ENCODE results near the gene PRRG2. TPM values are rescaled to one million over a fixed set of nuclear protein-coding genes. Genes with fewer than 3 reads are reported as not detected.
A peak's percentile ranks its signal among the peaks of the same experiment; 100 is the strongest.

The PRRG2 gene
- total and polyA plus RNA-seq, 2 of the 13 experiments (the other 11 are each of a cell fraction or from before 2014, with no cell fraction given) = 0.66 to 0.82 TPM

DNA sequence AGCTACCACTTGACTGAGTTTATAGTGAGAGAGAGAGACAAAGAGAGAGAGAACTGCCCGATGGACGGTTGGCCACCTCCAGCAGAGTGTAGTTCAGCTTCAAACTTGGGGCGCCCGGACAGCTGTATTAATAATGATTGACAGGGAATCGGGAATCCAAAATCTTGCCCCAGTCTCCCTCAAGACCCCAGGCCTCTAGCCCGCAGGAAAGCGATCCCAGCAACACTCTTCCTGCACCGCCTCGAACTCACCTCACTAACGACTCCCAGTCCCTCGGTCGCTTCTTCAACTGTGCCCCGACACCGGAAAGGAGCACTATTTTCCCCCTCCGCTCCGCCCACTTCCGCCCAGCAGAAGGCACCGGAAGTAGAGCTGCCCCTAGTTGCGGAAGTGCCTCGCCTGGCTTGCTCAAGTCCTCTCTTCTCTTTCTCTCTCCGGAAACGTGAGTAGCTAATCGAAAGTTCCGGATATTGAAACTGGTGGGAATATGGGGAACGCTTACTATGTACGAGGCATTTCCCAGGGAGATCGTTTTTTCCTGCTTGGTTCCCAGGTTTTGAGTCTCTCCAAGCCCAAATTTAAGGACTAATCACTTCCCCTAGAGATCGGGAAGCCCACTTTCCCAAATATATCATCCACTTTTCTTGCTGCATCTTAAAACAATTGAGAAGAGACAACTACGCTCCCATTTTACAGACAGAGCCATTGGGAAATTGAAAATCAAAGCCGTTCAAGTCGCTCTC, 681 bp upstream of the PRRG2 start, which contains the start of gene NOSIP (continued):
- peak; percentile 51; the same call in 1 of the 2 replicates for TF ChIP-seq ZBTB8A (CRISPR knock-in tag; IDR thresholded peaks at IDR 0.05; ENCODE audit: borderline replicate concordance, low read depth)
- TF ChIP-seq, protein P1, sequence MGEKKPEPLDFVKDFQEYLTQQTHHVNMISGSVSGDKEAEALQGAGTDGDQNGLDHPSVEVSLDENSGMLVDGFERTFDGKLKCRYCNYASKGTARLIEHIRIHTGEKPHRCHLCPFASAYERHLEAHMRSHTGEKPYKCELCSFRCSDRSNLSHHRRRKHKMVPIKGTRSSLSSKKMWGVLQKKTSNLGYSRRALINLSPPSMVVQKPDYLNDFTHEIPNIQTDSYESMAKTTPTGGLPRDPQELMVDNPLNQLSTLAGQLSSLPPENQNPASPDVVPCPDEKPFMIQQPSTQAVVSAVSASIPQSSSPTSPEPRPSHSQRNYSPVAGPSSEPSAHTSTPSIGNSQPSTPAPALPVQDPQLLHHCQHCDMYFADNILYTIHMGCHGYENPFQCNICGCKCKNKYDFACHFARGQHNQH (CRISPR knock-in tag; IDR thresholded peaks at IDR 0.05) = peak; percentile 80; the same call in 1 of the 2 replicates
- TF ChIP-seq DMAP1 (CRISPR knock-in tag; IDR thresholded peaks at IDR 0.05) = peak; percentile 39; the same call in 1 of the 2 replicates
- TF ChIP-seq, protein P2, sequence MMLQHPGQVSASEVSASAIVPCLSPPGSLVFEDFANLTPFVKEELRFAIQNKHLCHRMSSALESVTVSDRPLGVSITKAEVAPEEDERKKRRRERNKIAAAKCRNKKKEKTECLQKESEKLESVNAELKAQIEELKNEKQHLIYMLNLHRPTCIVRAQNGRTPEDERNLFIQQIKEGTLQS (CRISPR knock-in tag; IDR thresholded peaks at IDR 0.05) = 0 out of 2 replicates have a peak, but pooled peaks have one; percentile 12
- TF ChIP-seq PHF21A (CRISPR knock-in tag; IDR thresholded peaks at IDR 0.05) = peak; percentile 66; the same call in 1 of the 2 replicates
- peak; percentile 46; the same call in 1 of the 2 replicates for TF ChIP-seq NFKB2 (CRISPR knock-in tag; IDR thresholded peaks at IDR 0.05; ENCODE audit: borderline replicate concordance)
- TF ChIP-seq, protein P3, sequence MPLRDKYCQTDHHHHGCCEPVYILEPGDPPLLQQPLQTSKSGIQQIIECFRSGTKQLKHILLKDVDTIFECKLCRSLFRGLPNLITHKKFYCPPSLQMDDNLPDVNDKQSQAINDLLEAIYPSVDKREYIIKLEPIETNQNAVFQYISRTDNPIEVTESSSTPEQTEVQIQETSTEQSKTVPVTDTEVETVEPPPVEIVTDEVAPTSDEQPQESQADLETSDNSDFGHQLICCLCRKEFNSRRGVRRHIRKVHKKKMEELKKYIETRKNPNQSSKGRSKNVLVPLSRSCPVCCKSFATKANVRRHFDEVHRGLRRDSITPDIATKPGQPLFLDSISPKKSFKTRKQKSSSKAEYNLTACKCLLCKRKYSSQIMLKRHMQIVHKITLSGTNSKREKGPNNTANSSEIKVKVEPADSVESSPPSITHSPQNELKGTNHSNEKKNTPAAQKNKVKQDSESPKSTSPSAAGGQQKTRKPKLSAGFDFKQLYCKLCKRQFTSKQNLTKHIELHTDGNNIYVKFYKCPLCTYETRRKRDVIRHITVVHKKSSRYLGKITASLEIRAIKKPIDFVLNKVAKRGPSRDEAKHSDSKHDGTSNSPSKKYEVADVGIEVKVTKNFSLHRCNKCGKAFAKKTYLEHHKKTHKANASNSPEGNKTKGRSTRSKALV (CRISPR knock-in tag; IDR thresholded peaks at IDR 0.05) = no peak
- no peak for TF ChIP-seq EED (CRISPR knock-in tag; IDR thresholded peaks at IDR 0.05)
- TF ChIP-seq CREB1 (IDR thresholded peaks at IDR 0.05) = peak; percentile 63
- TF ChIP-seq CREB1 (CRISPR knock-in tag; IDR thresholded peaks at IDR 0.05) = peak; percentile 90
- TF ChIP-seq DNMT1 (CRISPR knock-in tag; IDR thresholded peaks at IDR 0.05) = no peak
- TF ChIP-seq, protein P4, sequence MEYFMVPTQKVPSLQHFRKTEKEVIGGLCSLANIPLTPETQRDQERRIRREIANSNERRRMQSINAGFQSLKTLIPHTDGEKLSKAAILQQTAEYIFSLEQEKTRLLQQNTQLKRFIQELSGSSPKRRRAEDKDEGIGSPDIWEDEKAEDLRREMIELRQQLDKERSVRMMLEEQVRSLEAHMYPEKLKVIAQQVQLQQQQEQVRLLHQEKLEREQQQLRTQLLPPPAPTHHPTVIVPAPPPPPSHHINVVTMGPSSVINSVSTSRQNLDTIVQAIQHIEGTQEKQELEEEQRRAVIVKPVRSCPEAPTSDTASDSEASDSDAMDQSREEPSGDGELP (IDR thresholded peaks at IDR 0.05; ENCODE audit: borderline replicate concordance, low read depth) = peak; percentile 38; the same call in 1 of the 2 replicates
- peak; percentile 71; the same call in 1 of the 2 replicates for TF ChIP-seq MIER3 (CRISPR knock-in tag; IDR thresholded peaks at IDR 0.05; ENCODE audit: borderline replicate concordance)
- TF ChIP-seq, protein P5, sequence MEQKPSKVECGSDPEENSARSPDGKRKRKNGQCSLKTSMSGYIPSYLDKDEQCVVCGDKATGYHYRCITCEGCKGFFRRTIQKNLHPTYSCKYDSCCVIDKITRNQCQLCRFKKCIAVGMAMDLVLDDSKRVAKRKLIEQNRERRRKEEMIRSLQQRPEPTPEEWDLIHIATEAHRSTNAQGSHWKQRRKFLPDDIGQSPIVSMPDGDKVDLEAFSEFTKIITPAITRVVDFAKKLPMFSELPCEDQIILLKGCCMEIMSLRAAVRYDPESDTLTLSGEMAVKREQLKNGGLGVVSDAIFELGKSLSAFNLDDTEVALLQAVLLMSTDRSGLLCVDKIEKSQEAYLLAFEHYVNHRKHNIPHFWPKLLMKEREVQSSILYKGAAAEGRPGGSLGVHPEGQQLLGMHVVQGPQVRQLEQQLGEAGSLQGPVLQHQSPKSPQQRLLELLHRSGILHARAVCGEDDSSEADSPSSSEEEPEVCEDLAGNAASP (CRISPR knock-in tag; IDR thresholded peaks at IDR 0.05; ENCODE audit: borderline replicate concordance) = peak; percentile 75
- TF ChIP-seq ZNF644 (CRISPR knock-in tag; IDR thresholded peaks at IDR 0.05; ENCODE audit: low read depth) = no peak
- 0 out of 2 replicates have a peak, but pooled peaks have one; percentile 59 for TF ChIP-seq ZNF816 (CRISPR knock-in tag; IDR thresholded peaks at IDR 0.05; ENCODE audit: borderline replicate concordance)
- TF ChIP-seq, protein P6, sequence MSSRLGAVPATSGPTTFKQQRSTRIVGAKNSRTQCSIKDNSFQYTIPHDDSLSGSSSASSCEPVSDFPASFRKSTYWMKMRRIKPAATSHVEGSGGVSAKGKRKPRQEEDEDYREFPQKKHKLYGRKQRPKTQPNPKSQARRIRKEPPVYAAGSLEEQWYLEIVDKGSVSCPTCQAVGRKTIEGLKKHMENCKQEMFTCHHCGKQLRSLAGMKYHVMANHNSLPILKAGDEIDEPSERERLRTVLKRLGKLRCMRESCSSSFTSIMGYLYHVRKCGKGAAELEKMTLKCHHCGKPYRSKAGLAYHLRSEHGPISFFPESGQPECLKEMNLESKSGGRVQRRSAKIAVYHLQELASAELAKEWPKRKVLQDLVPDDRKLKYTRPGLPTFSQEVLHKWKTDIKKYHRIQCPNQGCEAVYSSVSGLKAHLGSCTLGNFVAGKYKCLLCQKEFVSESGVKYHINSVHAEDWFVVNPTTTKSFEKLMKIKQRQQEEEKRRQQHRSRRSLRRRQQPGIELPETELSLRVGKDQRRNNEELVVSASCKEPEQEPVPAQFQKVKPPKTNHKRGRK (CRISPR knock-in tag; IDR thresholded peaks at IDR 0.05) = peak; percentile 39; the same call in 1 of the 2 replicates
- TF ChIP-seq RBM39 (IDR thresholded peaks at IDR 0.05; ENCODE audit: low read depth, low read length, poor library complexity, severe bottlenecking) = peak; percentile 45
- no peak for TF ChIP-seq HMG20A (CRISPR knock-in tag; IDR thresholded peaks at IDR 0.05; ENCODE audit: borderline replicate concordance)
- TF ChIP-seq, protein P7, sequence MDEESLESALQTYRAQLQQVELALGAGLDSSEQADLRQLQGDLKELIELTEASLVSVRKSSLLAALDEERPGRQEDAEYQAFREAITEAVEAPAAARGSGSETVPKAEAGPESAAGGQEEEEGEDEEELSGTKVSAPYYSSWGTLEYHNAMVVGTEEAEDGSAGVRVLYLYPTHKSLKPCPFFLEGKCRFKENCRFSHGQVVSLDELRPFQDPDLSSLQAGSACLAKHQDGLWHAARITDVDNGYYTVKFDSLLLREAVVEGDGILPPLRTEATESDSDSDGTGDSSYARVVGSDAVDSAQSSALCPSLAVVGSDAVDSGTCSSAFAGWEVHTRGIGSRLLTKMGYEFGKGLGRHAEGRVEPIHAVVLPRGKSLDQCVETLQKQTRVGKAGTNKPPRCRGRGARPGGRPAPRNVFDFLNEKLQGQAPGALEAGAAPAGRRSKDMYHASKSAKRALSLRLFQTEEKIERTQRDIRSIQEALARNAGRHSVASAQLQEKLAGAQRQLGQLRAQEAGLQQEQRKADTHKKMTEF (CRISPR knock-in tag; IDR thresholded peaks at IDR 0.05) = peak; percentile 82

Data from HepG2 (cell line).